Tibial nerve (tissue), 4 donors: ENCODE results near the gene CDC42SE2. TPM values are rescaled to one million over a fixed set of nuclear protein-coding genes. Genes with fewer than 3 reads are reported as not detected.

Source experiments
- DNase-seq, 2 donors: peaks; one replicate each; pipeline ENCODE4 v3.0.0-alpha.2; 2019; ENCODE audit warnings: low spot score in 2 of 2
- H3K27ac ChIP-seq, 4 donors: fragments of 200-600 bp; sonication (generic) in 3 of 4; one replicate each; pipeline ENCODE4 v1.5.1; 2017 to 2019; ENCODE audit warnings: mild to moderate bottlenecking in 1 of 4
- H3K27me3 ChIP-seq, 2 donors: fragments of 200-600 bp; sonication (generic) in 1 of 2; one replicate each; pipeline versions ENCODE4 v1.5.1 to v1.6.0; 2017 to 2019
- H3K36me3 ChIP-seq, 3 donors: fragments of 200-600 bp; sonication (generic); one replicate each; pipeline ENCODE4 v1.5.1; 2018 to 2019
- H3K4me1 ChIP-seq, 4 donors: fragments of 200-600 bp; sonication (generic) in 3 of 4; one replicate each; pipeline ENCODE4 v1.5.1; 2017 to 2019
- H3K4me3 ChIP-seq, 4 donors: fragments of 200-600 bp; sonication (generic) in 3 of 4; one replicate each; pipeline ENCODE4 v1.5.1; 2017 to 2019; ENCODE audit warnings: mild to moderate bottlenecking in 1 of 4, moderate library complexity in 1 of 4
- H3K9me3 ChIP-seq, 4 donors: fragments of 200-600 bp; sonication (generic) in 3 of 4; one replicate each; pipeline ENCODE4 v1.5.1; 2017 to 2019
- CTCF ChIP-seq, 5 experiments: fragments of 200-600 bp in 3 of 5; fragments of 450-650 bp in 2 of 5; sonication (generic) in 3 of 5; IDR thresholded peaks; one replicate each; pipeline ENCODE4 v1.5.1; 2016 to 2019; ENCODE audit warnings: antibody characterized with exemption in 5 of 5, mild to moderate bottlenecking in 3 of 5, moderate library complexity in 2 of 5
- EP300 ChIP-seq, 2 donors: sonication (generic); formaldehyde crosslinking; IDR thresholded peaks; one replicate each; pipeline ENCODE4 v1.6.1; 2017; ENCODE audit warnings: antibody characterized with exemption in 2 of 2, mild to moderate bottlenecking in 1 of 2
- POLR2A ChIP-seq, 2 donors: fragments of 450-650 bp; IDR thresholded peaks; one replicate each; pipeline ENCODE4 v1.6.1; 2017; ENCODE audit warnings: antibody characterized with exemption in 2 of 2, mild to moderate bottlenecking in 2 of 2, moderate library complexity in 2 of 2
- WGBS, 2 donors: methylation state at CpG; one replicate each; pipeline ENCODE4 v1.1.5; 2018; 5-methylcytosine and 5-hydroxymethylcytosine counted together
- total RNA-seq, 4 donors: library from RNA; depleted of rRNA; stranded (reverse); fragments of >200 nt; gene quantifications; one replicate each; pipeline ENCODE4 v1.1.0, GENCODE V29; 2016

Gene CDC42SE2
- total RNA-seq, 4 donors from 2014 or later, result 23.1 to 31.8 (median 28.0) TPM

- WGBS, 2 donors, result 59 to 61% methylated on average over 2 of the region's 2 CpGs
- Histone ChIP-seq H3K36me3 (no peaks in the 10 kb centered on the region), H3K4me3 (no peak overlapping the region), H3K9me3 (no peaks in the 10 kb centered on the region), H3K27ac (peak overlapping the region in 1 of 4 donors; percentile 37), H3K4me1 (peaks cover 0 to 22% (median 6%) of the 10 kb centered on the region in 4 donors), H3K27me3 (no peaks in the 10 kb centered on the region)
- no peak for TF ChIP-seq EP300 (IDR thresholded peaks at IDR 0.05)
- no peak for DNase-seq
Measured at GRCh38 chr5:131258733-131259132, 5.1 kb upstream of the CDC42SE2 start.

- no peaks in the 10 kb centered on the region for H3K36me3 ChIP-seq
Measured at GRCh38 chr5:131259326-131259725, 4.5 kb upstream of the CDC42SE2 start.

DNA sequence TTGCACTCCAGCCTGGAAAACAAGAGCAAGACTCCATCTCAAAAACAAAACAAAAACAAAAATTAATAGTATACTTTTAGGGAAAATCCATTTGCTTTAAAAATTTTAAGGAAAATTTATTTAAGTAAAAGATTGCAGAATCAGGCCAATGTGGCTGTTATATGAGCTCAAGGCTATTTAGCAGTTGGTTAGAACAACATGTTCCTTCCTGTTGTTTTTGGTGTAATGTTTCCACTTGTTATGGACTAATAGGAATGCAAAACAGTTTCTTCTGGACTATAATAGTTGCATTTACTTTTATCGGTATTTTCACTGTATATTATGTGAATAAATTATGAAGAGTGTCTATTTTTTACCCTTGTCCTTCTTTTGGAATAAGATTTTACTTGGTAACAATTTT, 3.0 kb upstream of the CDC42SE2 start:
- no peak overlapping the region for H3K4me3 ChIP-seq
- no peaks in the 10 kb centered on the region for H3K9me3 ChIP-seq
- WGBS, 2 donors, result 24 to 33% methylated on average over 1 of the region's 1 CpG
- no peaks in the 10 kb centered on the region for H3K27me3 ChIP-seq
- TF ChIP-seq POLR2A (IDR thresholded peaks at IDR 0.05) (no peak), EP300 (IDR thresholded peaks at IDR 0.05) (no peak), CTCF (IDR thresholded peaks at IDR 0.05) (no peak)
- peaks cover 0 to 31% (median 9%) of the 10 kb centered on the region in 4 donors for H3K4me1 ChIP-seq
- H3K27ac ChIP-seq, result peak overlapping the region in 3 of 4 donors; percentile 37 to 69 (median 43)
- no peaks in the 10 kb centered on the region for H3K36me3 ChIP-seq
- no peak for DNase-seq

More at GRCh38 chr5:131259326-131259725, 4.5 kb upstream of the CDC42SE2 start:
- TF ChIP-seq EP300 (IDR thresholded peaks at IDR 0.05) (no peak), POLR2A (IDR thresholded peaks at IDR 0.05) (no peak)
- Histone ChIP-seq H3K4me1 (peaks cover 0 to 22% (median 6%) of the 10 kb centered on the region in 4 donors), H3K4me3 (no peak overlapping the region), H3K27ac (peak overlapping the region in 1 of 4 donors; percentile 20), H3K9me3 (no peaks in the 10 kb centered on the region), H3K27me3 (no peaks in the 10 kb centered on the region)
- DNase-seq, result no peak

GRCh38 chr5:131261483-131261882, 2.4 kb upstream of the CDC42SE2 start:
- Histone ChIP-seq H3K27me3 (no peaks in the 10 kb centered on the region), H3K4me3 (no peak overlapping the region), H3K36me3 (no peaks in the 10 kb centered on the region), H3K9me3 (no peaks in the 10 kb centered on the region), H3K27ac (peak overlapping the region in 3 of 4 donors; percentile 9 to 69 (median 37)), H3K4me1 (peaks cover 0 to 33% (median 10%) of the 10 kb centered on the region in 4 donors)
- no peak for TF ChIP-seq POLR2A (IDR thresholded peaks at IDR 0.05)
- no peak for TF ChIP-seq EP300 (IDR thresholded peaks at IDR 0.05)
- TF ChIP-seq CTCF (IDR thresholded peaks at IDR 0.05), result no peak
- no peak for DNase-seq
- 89 to 93% methylated on average over 6 of the region's 6 CpGs for WGBS, 2 donors

DNA sequence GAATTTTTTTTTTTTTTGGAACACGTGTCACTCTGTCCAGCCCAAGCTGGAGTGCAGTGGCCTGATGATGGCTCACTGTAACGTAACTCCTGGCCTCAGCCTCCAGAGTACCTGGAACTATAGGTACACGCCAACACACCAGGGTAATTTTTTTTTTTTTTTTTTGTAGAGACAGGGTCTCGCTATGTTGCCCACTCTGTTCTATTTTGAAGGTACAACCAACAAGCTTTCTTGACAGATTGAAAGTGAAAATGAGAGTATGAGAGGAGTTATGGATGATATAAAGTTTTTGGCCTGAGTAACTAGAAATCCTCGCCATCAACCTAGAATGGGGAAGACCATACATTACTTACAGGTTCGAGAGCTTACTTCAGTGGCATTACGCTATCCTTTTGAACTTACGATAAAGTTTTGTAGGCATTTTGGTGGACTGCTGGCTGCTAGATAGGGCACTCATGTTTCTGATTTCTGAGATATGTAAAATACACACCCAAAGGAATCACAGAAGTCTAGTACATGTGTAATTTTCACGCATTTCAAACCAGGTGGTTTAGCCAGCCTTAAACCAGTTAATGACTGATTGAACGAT, 806 bp upstream of the CDC42SE2 start:
- no peaks in the 10 kb centered on the region for H3K36me3 ChIP-seq
- no peak for DNase-seq
- peak overlapping the region; percentile 70 to 100 (median 82) for H3K4me3 ChIP-seq
- H3K4me1 ChIP-seq, result peaks cover 0 to 33% (median 10%) of the 10 kb centered on the region in 4 donors
- no peak for TF ChIP-seq CTCF (IDR thresholded peaks at IDR 0.05)
- TF ChIP-seq EP300 (IDR thresholded peaks at IDR 0.05), result no peak
- TF ChIP-seq POLR2A (IDR thresholded peaks at IDR 0.05), result no peak
- H3K27ac ChIP-seq, result peak overlapping the region; percentile 80 to 98 (median 94)
- no peaks in the 10 kb centered on the region for H3K9me3 ChIP-seq
- 28 to 34% methylated on average over 10 of the region's 10 CpGs for WGBS, 2 donors
- no peaks in the 10 kb centered on the region for H3K27me3 ChIP-seq

DNA sequence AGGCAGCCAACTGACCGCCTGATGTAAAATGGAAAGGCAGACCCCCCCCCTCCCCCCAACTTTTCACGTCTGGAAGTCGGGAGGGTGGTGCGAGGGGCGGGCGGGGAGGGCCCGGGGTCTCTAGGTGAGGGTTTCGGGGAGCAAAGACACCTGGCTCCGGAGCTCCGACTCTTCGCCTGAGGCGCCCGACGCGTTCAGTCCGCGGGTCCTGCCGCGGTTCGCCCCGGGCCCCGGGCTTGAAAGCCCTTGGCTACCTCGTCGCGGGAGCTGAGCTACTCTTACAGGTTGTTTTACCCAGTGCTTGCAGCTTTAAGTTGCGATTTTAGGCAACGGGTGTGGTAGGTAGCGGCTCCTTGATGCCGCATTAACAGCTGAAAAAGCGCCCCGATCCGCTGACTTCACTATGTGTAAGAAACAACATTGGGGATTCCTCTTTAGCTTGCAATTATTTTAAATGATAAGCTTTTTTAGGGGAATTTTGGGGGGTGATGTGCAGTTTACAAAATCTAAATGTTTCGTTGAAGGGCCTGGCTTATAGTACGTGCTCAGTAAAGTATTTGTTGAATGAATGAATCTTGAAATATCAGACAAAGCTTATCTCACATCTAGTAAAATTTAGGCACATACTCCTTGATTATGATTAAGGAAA, 722 bp downstream of the CDC42SE2 start:
- WGBS, 2 donors, result 1 to 2% methylated on average over 12 to 33 of the region's 34 CpGs
- H3K4me3 ChIP-seq, result peak overlapping the region; percentile 70 to 100 (median 92)
- peaks cover 0 to 46% (median 10%) of the 10 kb centered on the region in 4 donors for H3K4me1 ChIP-seq
- H3K27me3 ChIP-seq, result no peaks in the 10 kb centered on the region
- no peaks in the 10 kb centered on the region for H3K36me3 ChIP-seq
- peak overlapping the region; percentile 80 to 98 (median 93) for H3K27ac ChIP-seq
- DNase-seq, result no peak
- TF ChIP-seq POLR2A (IDR thresholded peaks at IDR 0.05), result no peak
- no peaks in the 10 kb centered on the region for H3K9me3 ChIP-seq
